ENCODE data around the gene CUTA. TPM values are rescaled to one million over a fixed set of nuclear protein-coding genes. Genes with fewer than 3 reads are reported as not detected.
A peak's percentile ranks its signal among the peaks of the same experiment; 100 is the strongest.

Gene CUTA
- total and polyA plus RNA-seq, 2 of the 13 experiments (the other 11 are each of a cell fraction or from before 2014, with no cell fraction given), result 170 to 180 TPM

DNA sequence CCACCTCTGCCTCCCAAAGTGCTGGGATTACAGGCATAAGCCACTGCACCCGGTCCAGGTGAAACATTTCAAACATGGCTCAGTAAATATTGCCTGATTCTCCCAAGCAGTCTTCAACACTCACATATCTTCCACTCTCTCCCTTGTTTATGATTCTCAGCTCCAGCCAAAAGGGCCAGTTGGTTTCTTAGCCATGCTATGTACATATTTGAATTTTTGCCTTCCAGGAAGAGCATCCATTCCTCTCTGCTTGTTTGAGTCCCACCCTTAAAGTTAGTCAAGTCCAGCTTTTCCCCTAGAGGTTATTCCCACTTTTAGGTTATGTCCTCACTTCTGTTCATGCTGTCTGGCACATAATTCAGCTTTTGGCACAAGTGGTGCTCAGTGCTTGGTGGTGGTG lies 20.4 kb downstream of the CUTA start (continued):
- TF ChIP-seq KDM5A (IDR thresholded peaks at IDR 0.05; ENCODE audit: borderline replicate concordance, low read length) (no peak), NFIC (IDR thresholded peaks at IDR 0.05; ENCODE audit: low read length) (no peak), KLF11 (CRISPR knock-in tag; IDR thresholded peaks at IDR 0.05) (no peak)

DNA sequence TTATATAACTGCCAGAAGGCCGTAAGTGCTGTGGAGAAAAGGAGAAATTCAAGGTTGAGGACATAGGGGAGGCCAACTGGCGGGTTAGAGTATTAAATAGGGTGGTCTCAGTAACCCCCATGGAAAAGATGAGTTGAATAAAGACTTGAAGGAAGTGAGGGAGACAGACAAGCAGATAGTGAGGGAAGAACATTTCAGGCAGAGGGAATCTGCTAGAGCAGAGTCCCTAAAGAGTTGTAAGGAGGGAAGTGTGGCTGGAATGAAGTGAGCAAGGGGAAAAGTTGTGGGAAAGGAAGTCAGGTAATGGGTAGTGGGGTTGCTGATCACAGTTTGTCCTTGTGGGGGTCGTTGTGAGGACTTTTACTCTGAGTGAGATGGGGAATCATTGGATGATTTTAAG lies 24.9 kb downstream of the CUTA start:
- Histone ChIP-seq H3K4me1 (ENCODE audit: insufficient read depth, low read length) (peaks cover 49% of the 10 kb centered on the region), H3K36me3 (replicated peaks in 1 of 2; ENCODE audit: control insufficient read depth in 1 of 2, insufficient read depth in 2 of 2, low read length in 2 of 2) (peaks cover 0 to 6% of the 10 kb centered on the region in 2 experiments; a peak in 4 of 5 replicates), H3K4me3 (replicated peaks in 1 of 3; ENCODE audit: insufficient read depth in 1 of 3, low read depth in 2 of 3, low read length in 3 of 3) (peak overlapping the region; percentile 83 to 95 (median 90)), H3K27ac (ENCODE audit: extremely low read length, insufficient read depth, low read length) (peak overlapping the region; percentile 82), H3K79me2 (ENCODE audit: insufficient read depth, low read length) (peaks cover 58% of the 10 kb centered on the region), H2AFZ (ENCODE audit: low read length) (no peak overlapping the region), H3K4me2 (ENCODE audit: low read depth, low read length) (peak overlapping the region; percentile 80), H3K9me3 (ENCODE audit: low read length) (no peaks in the 10 kb centered on the region), H4K20me1 (ENCODE audit: insufficient read depth, low read length) (no peaks in the 10 kb centered on the region), H3K9ac (ENCODE audit: insufficient read depth, low read depth, low read length) (peak overlapping the region; percentile 90), H3K27me3 (ENCODE audit: control insufficient read depth in 1 of 2, insufficient read depth in 2 of 2, low read length in 2 of 2) (no peaks in the 10 kb centered on the region; a peak in 1 of 5 replicates)
- CTCF ChIA-PET (ENCODE audit: low intra/inter-chr PET ratio, low total read pairs), result no interaction called here
- POLR2A ChIA-PET, result no interaction called here
- ATAC-seq, result no peak
- no peak for TF ChIP-seq ZNF343 (CRISPR knock-in tag; IDR thresholded peaks at IDR 0.05)
- TF ChIP-seq SOX13 (IDR thresholded peaks at IDR 0.05), result no peak
- no peak for TF ChIP-seq SOX13 (CRISPR knock-in tag; conservative IDR thresholded peaks at IDR 0.05 in 1 of 2, IDR thresholded peaks at IDR 0.05 in 1 of 2)
- TF ChIP-seq, protein P1, sequence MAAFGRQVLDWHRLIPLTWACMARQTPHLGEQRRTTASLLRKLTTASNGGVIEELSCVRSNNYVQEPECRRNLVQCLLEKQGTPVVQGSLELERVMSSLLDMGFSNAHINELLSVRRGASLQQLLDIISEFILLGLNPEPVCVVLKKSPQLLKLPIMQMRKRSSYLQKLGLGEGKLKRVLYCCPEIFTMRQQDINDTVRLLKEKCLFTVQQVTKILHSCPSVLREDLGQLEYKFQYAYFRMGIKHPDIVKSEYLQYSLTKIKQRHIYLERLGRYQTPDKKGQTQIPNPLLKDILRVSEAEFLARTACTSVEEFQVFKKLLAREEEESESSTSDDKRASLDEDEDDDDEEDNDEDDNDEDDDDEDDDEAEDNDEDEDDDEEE (CRISPR knock-in tag; IDR thresholded peaks at IDR 0.05), result 0 out of 2 replicates have a peak, but pooled peaks have one; percentile 44
- no peak for TF ChIP-seq ZNF432 (CRISPR knock-in tag; IDR thresholded peaks at IDR 0.05; ENCODE audit: borderline replicate concordance)
- no peak for TF ChIP-seq CHD4 (IDR thresholded peaks at IDR 0.05; ENCODE audit: borderline replicate concordance, low read length)
- 34% methylated on average over 3 of the region's 3 CpGs for WGBS (ENCODE audit: low lambda C conversion rate)
- intact Hi-C loops (cut with micrococcal nuclease; ENCODE audit: unreplicated experiment), result loop anchor here (5.0 kb wide), 1 partner anchor 196 kb away; no protein-coding TSS in a partner anchor
- no TSS peak for BruUV-seq (replicated peaks)
- FAIRE-seq, result no peak
- in situ Hi-C loops (cut with HindIII; ENCODE audit: extremely low pct_ligation_motif_present, low pct_unique_long_range_greater_than_20kb), result no loop called here
- no peak for DNase-seq (ENCODE audit: low spot score)

All from HepG2 (cell line).